SW480 (cell line): ENCODE results near the gene GPR161.
A peak's percentile ranks its signal among the peaks of the same experiment; 100 is the strongest.

Experiments
- DNase-seq: peaks from one replicate; pipeline ENCODE4 v3.0.0-alpha.2; 2016; ENCODE audit warnings: low spot score

The GPR161 gene

GRCh38 chr1:168106274-168106673, 30.5 kb downstream of the GPR161 start:
- DNase-seq, result no peak

- DNase-seq, result no peak
These were observed 30.9 kb downstream of the GPR161 start for GRCh38 chr1:168105846-168106245.

- no peak for DNase-seq
These were observed 32.2 kb downstream of the GPR161 start for GRCh38 chr1:168104535-168104934.

- DNase-seq, result no peak
These were observed 34.2 kb downstream of the GPR161 start for GRCh38 chr1:168102487-168102886.

GRCh38 chr1:168101336-168101735, 35.4 kb downstream of the GPR161 start:
- DNase-seq, result no peak

- peak; percentile 81 for DNase-seq
These were observed 36.3 kb downstream of the GPR161 start for GRCh38 chr1:168100315-168101002.

- DNase-seq, result no peak
These were observed 37.4 kb downstream of the GPR161 start for GRCh38 chr1:168099337-168099801.

GRCh38 chr1:168098534-168099320, 38.0 kb downstream of the GPR161 start:
- no peak for DNase-seq

GRCh38 chr1:168097921-168098528, 38.7 kb downstream of the GPR161 start:
- DNase-seq, result no peak

GRCh38 chr1:168096296-168097165, 40.2 kb downstream of the GPR161 start:
- DNase-seq, result no peak

GRCh38 chr1:168095476-168095875, 41.3 kb downstream of the GPR161 start:
- no peak for DNase-seq

- DNase-seq, result no peak
These were observed 43.1 kb downstream of the GPR161 start for GRCh38 chr1:168093616-168094015.

- DNase-seq, result peak; percentile 30
These were observed 44.0 kb downstream of the GPR161 start for GRCh38 chr1:168092566-168093355.

GRCh38 chr1:168091720-168092550, 44.8 kb downstream of the GPR161 start:
- no peak for DNase-seq

GRCh38 chr1:168091063-168091462, 45.7 kb downstream of the GPR161 start:
- DNase-seq, result no peak

GRCh38 chr1:168090395-168090794, 46.3 kb downstream of the GPR161 start:
- DNase-seq, result no peak

- no peak for DNase-seq
These were observed 46.8 kb downstream of the GPR161 start for GRCh38 chr1:168089979-168090337.

- DNase-seq, result no peak
These were observed 47.3 kb downstream of the GPR161 start for GRCh38 chr1:168089326-168089978.

GRCh38 chr1:168088511-168089325, 48.0 kb downstream of the GPR161 start:
- no peak for DNase-seq
